Liver (tissue), 9 donors: Measurements from ENCODE around the gene MYOG. TPM values are rescaled to one million over a fixed set of nuclear protein-coding genes. Genes with fewer than 3 reads are reported as not detected.

Experiments used
- DNase-seq: peaks from one replicate; pipeline ENCODE4 v3.0.0-alpha.2; 2017; ENCODE audit warnings: low spot score
- H3K27ac ChIP-seq, 2 donors: one replicate each; pipeline ENCODE4 v1.7.0; 2013; ENCODE audit warnings: inconsistent platforms in 2 of 2, low read length in 2 of 2, control low read depth in 1 of 2, low read depth in 1 of 2, mild to moderate bottlenecking in 1 of 2
- H3K27me3 ChIP-seq, 4 donors: one replicate each; pipeline versions ENCODE4 v1.6.1 to v1.7.0; 2013; ENCODE audit warnings: low read length in 3 of 4, inconsistent platforms in 1 of 4, mild to moderate bottlenecking in 1 of 4, moderate library complexity in 1 of 4; ENCODE audit not compliant: control insufficient read depth in 4 of 4, insufficient read depth in 4 of 4
- H3K36me3 ChIP-seq, 4 donors: one replicate each; pipeline versions ENCODE4 v1.6.1 to v1.7.0; 2013; ENCODE audit warnings: low read length in 3 of 4, mild to moderate bottlenecking in 3 of 4, low read depth in 1 of 4, moderate library complexity in 1 of 4; ENCODE audit not compliant: control insufficient read depth in 4 of 4, insufficient read depth in 3 of 4
- H3K4me1 ChIP-seq, 4 donors: one replicate each; pipeline versions ENCODE4 v1.6.1 to v1.7.0; 2013; ENCODE audit warnings: low read length in 3 of 4, mild to moderate bottlenecking in 3 of 4, moderate library complexity in 1 of 4; ENCODE audit not compliant: control insufficient read depth in 4 of 4, insufficient read depth in 4 of 4
- H3K4me3 ChIP-seq, 3 donors: one replicate each; pipeline versions ENCODE4 v1.6.1 to v1.7.0; 2013; ENCODE audit warnings: low read length in 3 of 3, control low read depth in 1 of 3, low read depth in 1 of 3, mild to moderate bottlenecking in 1 of 3
- H3K9ac ChIP-seq, 2 donors: one replicate each; pipeline ENCODE4 v1.7.0; 2013; ENCODE audit warnings: low read length in 2 of 2, mild to moderate bottlenecking in 2 of 2, moderate library complexity in 2 of 2, control low read depth in 1 of 2, low read depth in 1 of 2
- H3K9me3 ChIP-seq, 4 donors: one replicate each; pipeline versions ENCODE4 v1.6.1 to v1.7.0; 2013; ENCODE audit warnings: low read length in 3 of 4; ENCODE audit not compliant: control insufficient read depth in 4 of 4
- ATF3 ChIP-seq: IDR thresholded peaks from 2 replicates; pipeline ENCODE4 v1.6.1; 2016; ENCODE audit warnings: antibody characterized with exemption
- CTCF ChIP-seq: fragments of 150-350 bp; IDR thresholded peaks from 2 replicates; pipeline ENCODE4 v1.5.1; 2017; ENCODE audit warnings: improper control_type of control experiment, low read depth, low read length; ENCODE audit not compliant: missing input control
- EGR1 ChIP-seq, 2 donors: IDR thresholded peaks; 2 replicates each; pipeline ENCODE4 v1.6.1; 2016 to 2018; ENCODE audit warnings: antibody characterized with exemption in 2 of 2, low read depth in 2 of 2
- FOXA1 ChIP-seq: IDR thresholded peaks from 2 replicates; pipeline ENCODE4 v1.6.1; 2016; ENCODE audit warnings: antibody characterized with exemption
- FOXA2 ChIP-seq: IDR thresholded peaks from 2 replicates; pipeline ENCODE4 v1.6.1; 2016; ENCODE audit warnings: antibody characterized with exemption
- HNF4A ChIP-seq, 2 donors: conservative IDR thresholded peaks; 2 replicates each; pipeline ENCODE4 v1.6.1; 2016; ENCODE audit warnings: antibody characterized with exemption in 2 of 2, mild to moderate bottlenecking in 2 of 2
- HNF4G ChIP-seq: IDR thresholded peaks from 2 replicates; pipeline ENCODE4 v1.6.1; 2016; ENCODE audit warnings: antibody characterized with exemption
- MAX ChIP-seq: IDR thresholded peaks from 2 replicates; pipeline ENCODE4 v1.6.1; 2016; ENCODE audit warnings: antibody characterized with exemption
- NR2F2 ChIP-seq: IDR thresholded peaks from 2 replicates; pipeline ENCODE4 v1.6.1; 2016; ENCODE audit warnings: antibody characterized with exemption
- RAD21 ChIP-seq, 2 donors: IDR thresholded peaks; 2 replicates each; pipeline ENCODE4 v1.6.1; 2016; ENCODE audit warnings: antibody characterized with exemption in 2 of 2, mild to moderate bottlenecking in 2 of 2
- REST ChIP-seq: IDR thresholded peaks from 2 replicates; pipeline ENCODE4 v1.6.1; 2016; ENCODE audit warnings: antibody characterized with exemption, mild to moderate bottlenecking
- SP1 ChIP-seq: IDR thresholded peaks from 2 replicates; pipeline ENCODE4 v1.6.1; 2018; ENCODE audit warnings: antibody characterized with exemption, mild to moderate bottlenecking
- YY1 ChIP-seq: IDR thresholded peaks from 2 replicates; pipeline ENCODE4 v1.6.1; 2016; ENCODE audit warnings: antibody characterized with exemption, mild to moderate bottlenecking
- ZBTB33 ChIP-seq: IDR thresholded peaks from 2 replicates; pipeline ENCODE4 v1.6.1; 2016; ENCODE audit warnings: antibody characterized with exemption
- WGBS: extraction: QIAGEN DNeasy Blood & Tissue Kit; methylation state at CpG from one replicate; pipeline ENCODE4 v1.1.7; 2013; 5-methylcytosine and 5-hydroxymethylcytosine counted together
- polyA plus RNA-seq, 2 donors: library from polyadenylated mRNA; stranded (reverse) in 1 of 2; unstranded in 1 of 2; fragments of 200-250 nt in 1 of 2; fragments of >200 nt in 1 of 2; fragmentation: Nextera tagmentation in 1 of 2; extraction: Ambion mirVana in 1 of 2; gene quantifications; one replicate each; pipeline versions ENCODE4 v1.2.1 to v1.2.3, GENCODE V29; 2013 to 2015
- total RNA-seq, 2 donors: library from RNA; depleted of rRNA; stranded (reverse); fragments of >200 nt; gene quantifications; one replicate each; pipeline ENCODE4 v1.2.3, GENCODE V29; 2014
- donor health status: healthy.
- donor health status: healthy.
- donor health status: healthy.
- donor health status: healthy.
- donor health status: healthy.

The MYOG gene
- total and polyA plus RNA-seq, 4 donors, result not detected

- TF ChIP-seq REST, result no peak
These were observed 20.6 kb downstream of the MYOG start (continued) for GRCh38 chr1:203065191-203065590.

GRCh38 chr1:203063287-203063686 is 22.5 kb downstream of the MYOG start:
- Histone ChIP-seq H3K4me3 (no peak overlapping the region), H3K36me3 (no peaks in the 10 kb centered on the region), H3K4me1 (no peaks in the 10 kb centered on the region), H3K27ac (no peak overlapping the region), H3K9me3 (no peaks in the 10 kb centered on the region), H3K27me3 (no peaks in the 10 kb centered on the region), H3K9ac (no peak overlapping the region)
- no peak for DNase-seq
- WGBS, result 77% methylated on average over 8 of the region's 8 CpGs
- TF ChIP-seq HNF4A (conservative IDR thresholded peaks at IDR 0.05), result no peak
- no peak for TF ChIP-seq CTCF
- no peak for TF ChIP-seq RAD21 (IDR thresholded peaks at IDR 0.05)

GRCh38 chr1:203060115-203060514 is 25.7 kb downstream of the MYOG start:
- no peak overlapping the region for H3K9ac ChIP-seq
- WGBS, result 94% methylated on average over 11 of the region's 11 CpGs
- H3K27me3 ChIP-seq, result no peaks in the 10 kb centered on the region
- no peak overlapping the region for H3K27ac ChIP-seq
- H3K4me3 ChIP-seq, result no peak overlapping the region
- no peaks in the 10 kb centered on the region for H3K9me3 ChIP-seq
- no peaks in the 10 kb centered on the region for H3K36me3 ChIP-seq
- TF ChIP-seq HNF4A (conservative IDR thresholded peaks at IDR 0.05) (no peak), ZBTB33 (no peak), SP1 (no peak), FOXA1 (no peak), ATF3 (no peak), NR2F2 (no peak), HNF4G (no peak), YY1 (no peak), EGR1 (IDR thresholded peaks at IDR 0.05; ENCODE audit: low read depth in 2 of 2) (no peak), MAX (no peak), FOXA2 (no peak), CTCF (no peak)
- H3K4me1 ChIP-seq, result no peaks in the 10 kb centered on the region
- DNase-seq, result no peak
